ENCODE data around the gene OR52H1. TPM values are rescaled to one million over a fixed set of nuclear protein-coding genes. Genes with fewer than 3 reads are reported as not detected.

Gene OR52H1
- total RNA-seq, 4 donors from 2014 or later = not detected

GRCh38 chr11:5508605-5509004 is 39.7 kb downstream of the OR52H1 start:
- intact Hi-C loops (cut with DNase I; ENCODE audit: low total_unique reads) = no loop called here
- no peak for DNase-seq (ENCODE audit: low spot score in 2 of 2)
- no peak overlapping the region for H3K4me3 ChIP-seq (ENCODE audit: low read depth, poor library complexity, severe bottlenecking)
- WGBS, 2 donors = 94 to 98% methylated on average over 8 of the region's 8 CpGs
- TF ChIP-seq CTCF (IDR thresholded peaks at IDR 0.05) (no peak), POLR2A (IDR thresholded peaks at IDR 0.05) (no peak)

GRCh38 chr11:5507933-5508305 is 40.4 kb downstream of the OR52H1 start:
- TF ChIP-seq POLR2A (IDR thresholded peaks at IDR 0.05) (no peak), CTCF (IDR thresholded peaks at IDR 0.05) (no peak)
- 67 to 73% methylated on average over 6 of the region's 6 CpGs for WGBS, 2 donors
- intact Hi-C loops (cut with DNase I; ENCODE audit: low total_unique reads) = no loop called here

GRCh38 chr11:5507177-5507932 is 41.0 kb downstream of the OR52H1 start:
- no peak for DNase-seq (ENCODE audit: low spot score in 2 of 2)
- WGBS, 2 donors = 63 to 81% methylated on average over 9 of the region's 9 CpGs
- TF ChIP-seq CTCF (IDR thresholded peaks at IDR 0.05) = no peak
- no peak for TF ChIP-seq POLR2A (IDR thresholded peaks at IDR 0.05)
- no peak overlapping the region for H3K4me3 ChIP-seq (ENCODE audit: low read depth, poor library complexity, severe bottlenecking)
- intact Hi-C loops (cut with DNase I; ENCODE audit: low total_unique reads) = no loop called here

More at GRCh38 chr11:5507933-5508305, 40.4 kb downstream of the OR52H1 start:
- DNase-seq (ENCODE audit: low spot score in 2 of 2) = no peak
- no peak overlapping the region for H3K4me3 ChIP-seq (ENCODE audit: low read depth, poor library complexity, severe bottlenecking)

- intact Hi-C loops (cut with DNase I; ENCODE audit: low total_unique reads) = no loop called here
- TF ChIP-seq CTCF (IDR thresholded peaks at IDR 0.05) (no peak), POLR2A (IDR thresholded peaks at IDR 0.05) (no peak)
- no peak for DNase-seq (ENCODE audit: low spot score in 2 of 2)
- WGBS, 2 donors = 90 to 92% methylated on average over 9 of the region's 9 CpGs
- H3K4me3 ChIP-seq (ENCODE audit: low read depth, poor library complexity, severe bottlenecking) = no peak overlapping the region
Observed at GRCh38 chr11:5505363-5506048, 42.8 kb downstream of the OR52H1 start.

- no peak for DNase-seq (ENCODE audit: low spot score in 2 of 2)
- no peak overlapping the region for H3K4me3 ChIP-seq (ENCODE audit: low read depth, poor library complexity, severe bottlenecking)
- TF ChIP-seq POLR2A (IDR thresholded peaks at IDR 0.05) (no peak), CTCF (IDR thresholded peaks at IDR 0.05) (no peak)
- WGBS, 2 donors = 78 to 93% methylated on average over 2 of the region's 2 CpGs
- intact Hi-C loops (cut with DNase I; ENCODE audit: low total_unique reads) = no loop called here
Observed at GRCh38 chr11:5504403-5504921, 43.9 kb downstream of the OR52H1 start.

Measured in lower leg skin (tissue), 4 donors.